Trophoblast cell (in vitro differentiated cells and primary cell): ENCODE data around the gene CFAP90.
A peak's percentile ranks its signal among the peaks of the same experiment; 100 is the strongest.

Source experiments
- DNase-seq, 2 donors: peaks; one replicate each; pipeline ENCODE4 v3.0.0-alpha.2; 2016
- H2AFZ ChIP-seq: 2 replicates; pipeline ENCODE4 v1.6.1; 2013; ENCODE audit warnings: low read length, moderate library complexity, mild to moderate bottlenecking; ENCODE audit not compliant: insufficient read depth, poor library complexity
- H2AK5ac ChIP-seq: 2 replicates; pipeline ENCODE4 v1.6.1; 2013; ENCODE audit warnings: mild to moderate bottlenecking, low read length
- H2BK120ac ChIP-seq: 2 replicates; pipeline ENCODE4 v1.6.1; 2013; ENCODE audit warnings: low read length, mild to moderate bottlenecking, moderate library complexity; ENCODE audit not compliant: insufficient read depth, poor library complexity
- H2BK12ac ChIP-seq: 2 replicates; pipeline ENCODE4 v1.6.1; 2013; ENCODE audit warnings: mild to moderate bottlenecking, low read length, moderate library complexity
- H2BK5ac ChIP-seq: 2 replicates; pipeline ENCODE4 v1.6.1; 2013; ENCODE audit warnings: low read length, low read depth, moderate library complexity, mild to moderate bottlenecking; ENCODE audit not compliant: poor library complexity
- H3K14ac ChIP-seq: 2 replicates; pipeline ENCODE4 v1.6.1; 2013; ENCODE audit warnings: mild to moderate bottlenecking, low read length
- H3K18ac ChIP-seq: 2 replicates; pipeline ENCODE4 v1.6.1; 2013; ENCODE audit warnings: mild to moderate bottlenecking, low read length
- H3K23ac ChIP-seq: 2 replicates; pipeline ENCODE4 v1.6.1; 2013; ENCODE audit warnings: low read length
- H3K27ac ChIP-seq: 2 replicates; pipeline ENCODE4 v1.5.1; 2013; ENCODE audit warnings: low read depth, mild to moderate bottlenecking, inconsistent platforms, low read length, moderate library complexity
- H3K27me3 ChIP-seq: 2 replicates; pipeline ENCODE4 v1.6.1; 2013; ENCODE audit warnings: inconsistent platforms, mild to moderate bottlenecking, low read length, moderate library complexity; ENCODE audit not compliant: insufficient read depth
- H3K36me3 ChIP-seq, 2 experiments: 1 replicate in 1 of 2; 2 replicates in 1 of 2; pipeline ENCODE4 v1.6.1; 2013; ENCODE audit warnings: low read length in 2 of 2, mild to moderate bottlenecking in 2 of 2, moderate library complexity in 1 of 2; ENCODE audit not compliant: insufficient read depth in 2 of 2, control insufficient read depth in 1 of 2
- H3K4ac ChIP-seq: 2 replicates; pipeline ENCODE4 v1.6.1; 2013; ENCODE audit warnings: low read depth, mild to moderate bottlenecking, low read length, moderate library complexity
- H3K4me1 ChIP-seq, 2 experiments: 1 replicate in 1 of 2; 2 replicates in 1 of 2; pipeline ENCODE4 v1.6.1; 2013; ENCODE audit warnings: low read length in 2 of 2, mild to moderate bottlenecking in 2 of 2, moderate library complexity in 1 of 2; ENCODE audit not compliant: insufficient read depth in 2 of 2, control insufficient read depth in 1 of 2
- H3K4me2 ChIP-seq: 2 replicates; pipeline ENCODE4 v1.6.1; 2013; ENCODE audit warnings: inconsistent platforms, mild to moderate bottlenecking, low read length, moderate library complexity
- H3K4me3 ChIP-seq: 2 replicates; pipeline ENCODE4 v1.5.1; 2013; ENCODE audit warnings: mild to moderate bottlenecking, low read depth, low read length, inconsistent platforms
- H3K79me1 ChIP-seq: one replicate; pipeline ENCODE4 v1.6.1; 2013; ENCODE audit warnings: low read length
- H3K79me2 ChIP-seq: 2 replicates; pipeline ENCODE4 v1.6.1; 2013; ENCODE audit warnings: low read length, mild to moderate bottlenecking; ENCODE audit not compliant: control insufficient read depth, insufficient read depth, poor library complexity
- H3K9ac ChIP-seq: 2 replicates; pipeline ENCODE4 v1.6.1; 2013; ENCODE audit warnings: mild to moderate bottlenecking, low read length
- H3K9me3 ChIP-seq: 2 replicates; pipeline ENCODE4 v1.6.1; 2013; ENCODE audit warnings: low read depth, mild to moderate bottlenecking, control low read depth, inconsistent platforms, low read length; ENCODE audit not compliant: insufficient read depth
- H4K12ac ChIP-seq: 2 replicates; pipeline ENCODE4 v1.6.1; 2013; ENCODE audit warnings: low read depth, mild to moderate bottlenecking, low read length, moderate library complexity
- H4K8ac ChIP-seq: 2 replicates; pipeline ENCODE4 v1.6.1; 2013; ENCODE audit warnings: low read depth, mild to moderate bottlenecking, low read length, moderate library complexity
- H4K91ac ChIP-seq: one replicate; pipeline ENCODE4 v1.6.1; 2013; ENCODE audit warnings: low read depth, mild to moderate bottlenecking, low read length, moderate library complexity
- WGBS: extraction: QIAGEN DNeasy Blood & Tissue Kit; methylation state at CpG from one replicate; pipeline ENCODE4 v1.1.7; 2013; ENCODE audit warnings: missing lambda C conversion rate; ENCODE audit not compliant: insufficient read length, insufficient coverage; ENCODE audit errors: extremely low coverage; 5-methylcytosine and 5-hydroxymethylcytosine counted together

CFAP90 gene

GRCh38 chr5:7795306-7795705 lies 55.6 kb downstream of the CFAP90 start:
- H3K36me3 ChIP-seq, result no peaks in the 10 kb centered on the region
- H3K4me1 ChIP-seq, result no peaks in the 10 kb centered on the region
- no peak overlapping the region for H2AK5ac ChIP-seq
- no peak overlapping the region for H4K8ac ChIP-seq
- H3K14ac ChIP-seq, result no peak overlapping the region
- no peak overlapping the region for H2BK120ac ChIP-seq
- no peak overlapping the region for H3K18ac ChIP-seq
- WGBS, result no CpG with 5 or more reads among the region's 3 CpGs
- no peaks in the 10 kb centered on the region for H3K27me3 ChIP-seq
- H4K12ac ChIP-seq, result no peak overlapping the region
- DNase-seq, result no peak
- no peak overlapping the region for H4K91ac ChIP-seq
- no peak overlapping the region for H3K4me3 ChIP-seq
- H3K4me2 ChIP-seq, result no peak overlapping the region
- no peak overlapping the region for H2BK12ac ChIP-seq
- no peak overlapping the region for H2AFZ ChIP-seq
- H3K23ac ChIP-seq, result no peak overlapping the region
- no peak overlapping the region for H3K9ac ChIP-seq
- no peak overlapping the region for H3K27ac ChIP-seq
- H3K9me3 ChIP-seq, result peaks cover 4% of the 10 kb centered on the region
- H3K79me2 ChIP-seq, result no peaks in the 10 kb centered on the region
- H2BK5ac ChIP-seq, result no peak overlapping the region
- H3K79me1 ChIP-seq, result no peaks in the 10 kb centered on the region
- H3K4ac ChIP-seq, result no peak overlapping the region

- Histone ChIP-seq H2AFZ (no peak overlapping the region), H3K18ac (no peak overlapping the region), H3K4me3 (no peak overlapping the region), H3K36me3 (no peaks in the 10 kb centered on the region), H3K14ac (no peak overlapping the region), H4K12ac (no peak overlapping the region), H3K4me1 (no peaks in the 10 kb centered on the region), H2BK5ac (no peak overlapping the region), H3K4ac (no peak overlapping the region), H3K4me2 (no peak overlapping the region), H4K91ac (no peak overlapping the region), H3K9me3 (peaks cover 4% of the 10 kb centered on the region), H3K27me3 (no peaks in the 10 kb centered on the region), H3K79me2 (no peaks in the 10 kb centered on the region), H3K23ac (no peak overlapping the region), H2BK120ac (no peak overlapping the region), H3K27ac (no peak overlapping the region), H4K8ac (no peak overlapping the region), H3K79me1 (no peaks in the 10 kb centered on the region), H2AK5ac (no peak overlapping the region), H2BK12ac (no peak overlapping the region), H3K9ac (no peak overlapping the region)
- DNase-seq, result no peak
- WGBS, result no CpG with 5 or more reads among the region's 1 CpG
Measured at GRCh38 chr5:7794823-7795222, 56.1 kb downstream of the CFAP90 start.

DNA sequence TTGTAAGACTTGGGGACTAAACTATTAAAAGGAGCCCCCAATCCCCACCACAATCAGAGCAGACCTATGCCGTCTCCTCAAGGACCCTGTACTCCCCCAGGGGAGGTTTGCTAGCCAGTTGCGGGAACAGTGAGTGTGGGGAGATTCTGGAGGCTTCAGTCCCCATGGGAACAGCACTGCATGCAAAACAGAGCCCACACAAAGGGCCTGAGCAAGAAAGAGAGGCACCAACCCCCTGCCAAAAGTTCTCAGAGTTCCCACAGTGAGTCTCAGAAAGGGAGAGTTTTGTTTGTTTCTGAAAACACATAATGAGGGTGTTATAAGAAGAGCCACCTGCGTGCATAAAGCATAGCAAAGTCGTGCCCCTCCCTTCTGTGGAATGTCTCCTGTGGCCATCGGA lies 56.6 kb downstream of the CFAP90 start:
- no peaks in the 10 kb centered on the region for H3K27me3 ChIP-seq
- H3K27ac ChIP-seq, result no peak overlapping the region
- no peaks in the 10 kb centered on the region for H3K4me1 ChIP-seq
- H4K12ac ChIP-seq, result no peak overlapping the region
- no peak overlapping the region for H2BK12ac ChIP-seq
- peaks cover 4% of the 10 kb centered on the region for H3K9me3 ChIP-seq
- no peaks in the 10 kb centered on the region for H3K36me3 ChIP-seq
- H2AFZ ChIP-seq, result no peak overlapping the region
- no peak overlapping the region for H3K4me3 ChIP-seq
- H4K8ac ChIP-seq, result no peak overlapping the region
- H3K23ac ChIP-seq, result no peak overlapping the region
- H3K79me1 ChIP-seq, result no peaks in the 10 kb centered on the region
- H3K4ac ChIP-seq, result no peak overlapping the region
- H3K18ac ChIP-seq, result no peak overlapping the region
- no peak overlapping the region for H4K91ac ChIP-seq
- H2BK120ac ChIP-seq, result no peak overlapping the region
- no peak overlapping the region for H3K14ac ChIP-seq
- DNase-seq, result no peak
- no peak overlapping the region for H2AK5ac ChIP-seq
- no peaks in the 10 kb centered on the region for H3K79me2 ChIP-seq
- H2BK5ac ChIP-seq, result no peak overlapping the region
- WGBS, result no CpG with 5 or more reads among the region's 5 CpGs
- no peak overlapping the region for H3K9ac ChIP-seq
- no peak overlapping the region for H3K4me2 ChIP-seq

DNA sequence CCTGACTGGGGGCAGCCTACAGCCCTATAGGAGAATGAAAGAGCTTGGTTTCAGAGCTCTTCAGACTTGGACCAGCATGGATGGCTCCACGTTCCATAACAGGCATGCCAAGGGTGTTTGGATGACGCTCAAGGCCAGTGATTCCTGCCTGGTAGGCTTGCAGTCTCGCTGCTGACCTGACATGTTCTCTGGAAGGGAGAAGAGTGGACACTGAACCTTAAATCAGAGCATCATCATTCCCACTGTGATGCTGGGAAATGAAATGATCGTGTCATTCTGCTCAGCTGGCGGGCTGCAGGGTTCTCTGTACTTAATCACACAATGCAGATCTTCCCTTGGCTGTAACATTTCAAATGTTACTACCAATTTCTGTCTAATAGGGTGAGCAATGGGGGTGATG lies 57.0 kb downstream of the CFAP90 start:
- peaks cover 4% of the 10 kb centered on the region for H3K9me3 ChIP-seq
- H4K8ac ChIP-seq, result no peak overlapping the region
- H3K18ac ChIP-seq, result no peak overlapping the region
- no peaks in the 10 kb centered on the region for H3K79me1 ChIP-seq
- no peak overlapping the region for H3K9ac ChIP-seq
- no peak overlapping the region for H2AK5ac ChIP-seq
- H4K91ac ChIP-seq, result no peak overlapping the region
- peak; percentile 28 to 69 for DNase-seq
- no peaks in the 10 kb centered on the region for H3K79me2 ChIP-seq
- H3K27ac ChIP-seq, result no peak overlapping the region
- no peaks in the 10 kb centered on the region for H3K27me3 ChIP-seq
- no peaks in the 10 kb centered on the region for H3K4me1 ChIP-seq
- no peaks in the 10 kb centered on the region for H3K36me3 ChIP-seq
- no peak overlapping the region for H2AFZ ChIP-seq
- no peak overlapping the region for H2BK12ac ChIP-seq
- no peak overlapping the region for H3K4ac ChIP-seq
- no peak overlapping the region for H4K12ac ChIP-seq
- no peak overlapping the region for H2BK5ac ChIP-seq
- no CpG with 5 or more reads among the region's 5 CpGs for WGBS
- H3K4me3 ChIP-seq, result no peak overlapping the region
- H2BK120ac ChIP-seq, result no peak overlapping the region
- H3K23ac ChIP-seq, result no peak overlapping the region
- no peak overlapping the region for H3K14ac ChIP-seq
- H3K4me2 ChIP-seq, result no peak overlapping the region
